Measurements from ENCODE around the gene CRHR1.

- TF ChIP-seq POLR2A (IDR thresholded peaks at IDR 0.05): no peak
- TF ChIP-seq, protein P1, sequence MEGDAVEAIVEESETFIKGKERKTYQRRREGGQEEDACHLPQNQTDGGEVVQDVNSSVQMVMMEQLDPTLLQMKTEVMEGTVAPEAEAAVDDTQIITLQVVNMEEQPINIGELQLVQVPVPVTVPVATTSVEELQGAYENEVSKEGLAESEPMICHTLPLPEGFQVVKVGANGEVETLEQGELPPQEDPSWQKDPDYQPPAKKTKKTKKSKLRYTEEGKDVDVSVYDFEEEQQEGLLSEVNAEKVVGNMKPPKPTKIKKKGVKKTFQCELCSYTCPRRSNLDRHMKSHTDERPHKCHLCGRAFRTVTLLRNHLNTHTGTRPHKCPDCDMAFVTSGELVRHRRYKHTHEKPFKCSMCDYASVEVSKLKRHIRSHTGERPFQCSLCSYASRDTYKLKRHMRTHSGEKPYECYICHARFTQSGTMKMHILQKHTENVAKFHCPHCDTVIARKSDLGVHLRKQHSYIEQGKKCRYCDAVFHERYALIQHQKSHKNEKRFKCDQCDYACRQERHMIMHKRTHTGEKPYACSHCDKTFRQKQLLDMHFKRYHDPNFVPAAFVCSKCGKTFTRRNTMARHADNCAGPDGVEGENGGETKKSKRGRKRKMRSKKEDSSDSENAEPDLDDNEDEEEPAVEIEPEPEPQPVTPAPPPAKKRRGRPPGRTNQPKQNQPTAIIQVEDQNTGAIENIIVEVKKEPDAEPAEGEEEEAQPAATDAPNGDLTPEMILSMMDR (IDR thresholded peaks at IDR 0.05): no peak
Measured at GRCh38 chr17:45841186-45841585, 57.1 kb downstream of the CRHR1 start.

Measured in thyroid gland (tissue), 4 donors.